ENCODE data around the gene ZBTB20.

GRCh38 chr3:114790752-114791151 lies 356.3 kb downstream of the ZBTB20 start:
- no peak for TF ChIP-seq CTCF (IDR thresholded peaks at IDR 0.05; ENCODE audit: low read depth, low read length, poor library complexity, severe bottlenecking)
- TF ChIP-seq EZH2phosphoT487 (IDR thresholded peaks at IDR 0.05; ENCODE audit: borderline replicate concordance, low read length): no peak
